ENCODE measurements around the gene IER3. TPM values are rescaled to one million over a fixed set of nuclear protein-coding genes. Genes with fewer than 3 reads are reported as not detected.

IER3 gene
- total and polyA plus RNA-seq, 9 of the 15 experiments (the other 6 are each of a cell fraction or from before 2014, with no cell fraction given): 1.5 to 30.0 (median 11.5) TPM

DNA sequence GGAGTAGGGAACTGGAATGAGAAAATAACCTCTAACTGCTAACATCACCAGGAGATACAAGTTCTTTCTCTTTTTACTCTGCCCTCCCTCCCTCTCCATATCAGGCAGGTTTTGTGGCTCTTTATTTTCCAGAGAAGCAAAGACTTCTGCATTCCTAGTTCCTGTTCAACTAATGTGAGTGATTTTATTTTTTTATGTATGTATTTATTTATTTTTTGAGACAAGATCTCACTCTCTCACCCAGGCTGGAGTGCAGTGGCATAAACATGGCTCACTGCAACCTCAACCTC lies 6.0 kb upstream of the IER3 start:
- no peaks in the 10 kb centered on the region for H3K27me3 ChIP-seq (ENCODE audit: control insufficient read depth in 2 of 2, insufficient read depth in 2 of 2, low read length in 2 of 2)
- no peaks in the 10 kb centered on the region for H4K20me1 ChIP-seq (replicated peaks; ENCODE audit: control insufficient read depth, insufficient read depth, low read length)
- H2AFZ ChIP-seq (ENCODE audit: low read depth, low read length): no peak overlapping the region
- in situ Hi-C loops (cut with MboI): no loop called here
- H3K9ac ChIP-seq (ENCODE audit: insufficient read depth in 1 of 2, low read depth in 2 of 2, low read length in 2 of 2): no peak overlapping the region
- H3K4me3 ChIP-seq: no peak overlapping the region
- no peaks in the 10 kb centered on the region for H3K79me2 ChIP-seq (ENCODE audit: control insufficient read depth, insufficient read depth, low read length)
- peaks cover 12 to 26% of the 10 kb centered on the region in 2 experiments for H3K4me1 ChIP-seq (replicated peaks in 1 of 2; ENCODE audit: control insufficient read depth in 2 of 2, insufficient read depth in 2 of 2, low read length in 2 of 2)
- no peak overlapping the region for H3K27ac ChIP-seq (ENCODE audit: extremely low read depth, low read depth, low read length)
- DNase-seq (ENCODE audit: extremely low read depth in 1 of 4, low spot score in 3 of 4): no peak
- ChIA-PET CTCF (ENCODE audit: low intra/inter-chr PET ratio) (no interaction called here), POLR2A (interaction anchor here (0.7 to 1.0 kb wide), 2 partner anchors 9 to 384 kb away, joined by 3 to 4 read pairs; no protein-coding TSS in a partner anchor)
- no peak overlapping the region for H3K4me2 ChIP-seq (ENCODE audit: insufficient read depth, low read length)
- H3K36me3 ChIP-seq (ENCODE audit: control insufficient read depth, insufficient read depth, low read length): no peaks in the 10 kb centered on the region
- TF ChIP-seq SRF (CRISPR knock-in tag; IDR thresholded peaks at IDR 0.05) (no peak), ZNF274 (IDR thresholded peaks at IDR 0.05; ENCODE audit: borderline replicate concordance, low read depth, low read length) (no peak), BHLHE40 (IDR thresholded peaks at IDR 0.05; ENCODE audit: low read length) (no peak), ZSCAN29 (IDR thresholded peaks at IDR 0.05) (no peak), TAL1 (IDR thresholded peaks at IDR 0.05) (no peak), CREB1 (IDR thresholded peaks at IDR 0.05) (no peak), CREB1 (CRISPR knock-in tag; IDR thresholded peaks at IDR 0.05) (no peak)
- TF ChIP-seq, protein P1, sequence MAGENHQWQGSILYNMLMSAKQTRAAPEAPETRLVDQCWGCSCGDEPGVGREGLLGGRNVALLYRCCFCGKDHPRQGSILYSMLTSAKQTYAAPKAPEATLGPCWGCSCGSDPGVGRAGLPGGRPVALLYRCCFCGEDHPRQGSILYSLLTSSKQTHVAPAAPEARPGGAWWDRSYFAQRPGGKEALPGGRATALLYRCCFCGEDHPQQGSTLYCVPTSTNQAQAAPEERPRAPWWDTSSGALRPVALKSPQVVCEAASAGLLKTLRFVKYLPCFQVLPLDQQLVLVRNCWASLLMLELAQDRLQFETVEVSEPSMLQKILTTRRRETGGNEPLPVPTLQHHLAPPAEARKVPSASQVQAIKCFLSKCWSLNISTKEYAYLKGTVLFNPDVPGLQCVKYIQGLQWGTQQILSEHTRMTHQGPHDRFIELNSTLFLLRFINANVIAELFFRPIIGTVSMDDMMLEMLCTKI (IDR thresholded peaks at IDR 0.05; ENCODE audit: partially characterized antibody): no peak
- TF ChIP-seq, protein P2, sequence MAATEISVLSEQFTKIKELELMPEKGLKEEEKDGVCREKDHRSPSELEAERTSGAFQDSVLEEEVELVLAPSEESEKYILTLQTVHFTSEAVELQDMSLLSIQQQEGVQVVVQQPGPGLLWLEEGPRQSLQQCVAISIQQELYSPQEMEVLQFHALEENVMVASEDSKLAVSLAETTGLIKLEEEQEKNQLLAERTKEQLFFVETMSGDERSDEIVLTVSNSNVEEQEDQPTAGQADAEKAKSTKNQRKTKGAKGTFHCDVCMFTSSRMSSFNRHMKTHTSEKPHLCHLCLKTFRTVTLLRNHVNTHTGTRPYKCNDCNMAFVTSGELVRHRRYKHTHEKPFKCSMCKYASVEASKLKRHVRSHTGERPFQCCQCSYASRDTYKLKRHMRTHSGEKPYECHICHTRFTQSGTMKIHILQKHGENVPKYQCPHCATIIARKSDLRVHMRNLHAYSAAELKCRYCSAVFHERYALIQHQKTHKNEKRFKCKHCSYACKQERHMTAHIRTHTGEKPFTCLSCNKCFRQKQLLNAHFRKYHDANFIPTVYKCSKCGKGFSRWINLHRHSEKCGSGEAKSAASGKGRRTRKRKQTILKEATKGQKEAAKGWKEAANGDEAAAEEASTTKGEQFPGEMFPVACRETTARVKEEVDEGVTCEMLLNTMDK (IDR thresholded peaks at IDR 0.05; ENCODE audit: borderline replicate concordance, insufficient read depth, low read depth, low read length, poor library complexity, severe bottlenecking): no peak
- TF ChIP-seq, protein P3, sequence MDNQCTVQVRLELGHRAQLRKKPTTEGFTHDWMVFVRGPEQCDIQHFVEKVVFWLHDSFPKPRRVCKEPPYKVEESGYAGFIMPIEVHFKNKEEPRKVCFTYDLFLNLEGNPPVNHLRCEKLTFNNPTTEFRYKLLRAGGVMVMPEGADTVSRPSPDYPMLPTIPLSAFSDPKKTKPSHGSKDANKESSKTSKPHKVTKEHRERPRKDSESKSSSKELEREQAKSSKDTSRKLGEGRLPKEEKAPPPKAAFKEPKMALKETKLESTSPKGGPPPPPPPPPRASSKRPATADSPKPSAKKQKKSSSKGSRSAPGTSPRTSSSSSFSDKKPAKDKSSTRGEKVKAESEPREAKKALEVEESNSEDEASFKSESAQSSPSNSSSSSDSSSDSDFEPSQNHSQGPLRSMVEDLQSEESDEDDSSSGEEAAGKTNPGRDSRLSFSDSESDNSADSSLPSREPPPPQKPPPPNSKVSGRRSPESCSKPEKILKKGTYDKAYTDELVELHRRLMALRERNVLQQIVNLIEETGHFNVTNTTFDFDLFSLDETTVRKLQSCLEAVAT (IDR thresholded peaks at IDR 0.05): no peak
- TF ChIP-seq, protein P4, sequence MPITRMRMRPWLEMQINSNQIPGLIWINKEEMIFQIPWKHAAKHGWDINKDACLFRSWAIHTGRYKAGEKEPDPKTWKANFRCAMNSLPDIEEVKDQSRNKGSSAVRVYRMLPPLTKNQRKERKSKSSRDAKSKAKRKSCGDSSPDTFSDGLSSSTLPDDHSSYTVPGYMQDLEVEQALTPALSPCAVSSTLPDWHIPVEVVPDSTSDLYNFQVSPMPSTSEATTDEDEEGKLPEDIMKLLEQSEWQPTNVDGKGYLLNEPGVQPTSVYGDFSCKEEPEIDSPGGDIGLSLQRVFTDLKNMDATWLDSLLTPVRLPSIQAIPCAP (CRISPR knock-in tag; IDR thresholded peaks at IDR 0.05; ENCODE audit: borderline replicate concordance): no peak
- H3K9me3 ChIP-seq (replicated peaks; ENCODE audit: control insufficient read depth, insufficient read depth, low read depth, low read length): no peaks in the 10 kb centered on the region
- no peak for FAIRE-seq
- no TSS peak for BruUV-seq (replicated peaks)
- intact Hi-C loops (cut with micrococcal nuclease): no loop called here
- no peak for ATAC-seq
- H3K9me1 ChIP-seq (ENCODE audit: control insufficient read depth, insufficient read depth, low read length): no peaks in the 10 kb centered on the region
